ENCODE data around the gene GPC4.

GPC4 gene

DNA sequence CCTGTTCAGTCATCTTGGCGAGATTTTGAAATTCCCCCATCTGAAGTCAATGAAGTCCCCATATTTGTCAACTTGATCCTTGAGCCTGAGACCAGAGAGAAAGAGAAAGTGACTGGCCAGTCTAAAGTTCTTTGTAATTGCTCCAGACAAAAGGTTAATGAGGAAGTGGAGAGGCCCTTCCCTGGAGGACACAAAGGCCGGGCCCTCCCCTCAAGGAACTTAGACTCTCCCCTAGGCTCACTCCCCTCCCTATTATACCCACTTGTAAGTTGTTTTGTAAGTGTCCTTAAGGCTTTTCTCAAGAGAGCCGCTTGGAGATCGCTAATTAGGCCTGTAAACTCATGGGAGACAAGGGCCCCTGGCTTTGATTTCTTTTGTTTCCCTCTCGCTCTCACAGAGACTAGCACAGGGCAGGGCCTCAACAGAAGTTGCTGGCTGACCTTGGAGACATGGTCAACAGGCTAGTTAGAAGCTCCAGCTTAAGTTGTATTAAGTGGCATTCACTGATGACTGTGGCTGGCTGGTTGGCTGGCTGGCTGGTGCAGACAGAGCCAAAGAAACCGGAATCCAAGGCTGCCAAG lies 20.3 kb upstream of the GPC4 start:
- H3K4me3 ChIP-seq (ENCODE audit: low read length) = no peak overlapping the region
- no peak overlapping the region for H3K9ac ChIP-seq (ENCODE audit: low read depth, low read length)
- H3K27ac ChIP-seq (ENCODE audit: low read length) = no peak overlapping the region
- no peaks in the 10 kb centered on the region for H3K27me3 ChIP-seq (ENCODE audit: insufficient read depth, low read length)
- H3K9me3 ChIP-seq (ENCODE audit: insufficient read depth, low read depth, low read length) = no peaks in the 10 kb centered on the region
- H3K4me1 ChIP-seq (ENCODE audit: insufficient read depth, low read length) = peaks cover 17% of the 10 kb centered on the region
- no peaks in the 10 kb centered on the region for H3K36me3 ChIP-seq (ENCODE audit: insufficient read depth, low read depth, low read length)

GRCh38 chrX:133434197-133434820 lies 19.0 kb upstream of the GPC4 start:
- Histone ChIP-seq H3K4me1 (ENCODE audit: insufficient read depth, low read length) (peaks cover 18% of the 10 kb centered on the region), H3K4me3 (ENCODE audit: low read length) (no peak overlapping the region), H3K9me3 (ENCODE audit: insufficient read depth, low read depth, low read length) (no peaks in the 10 kb centered on the region), H3K27me3 (ENCODE audit: insufficient read depth, low read length) (no peaks in the 10 kb centered on the region), H3K36me3 (ENCODE audit: insufficient read depth, low read depth, low read length) (no peaks in the 10 kb centered on the region), H3K27ac (ENCODE audit: low read length) (no peak overlapping the region), H3K9ac (ENCODE audit: low read depth, low read length) (no peak overlapping the region)

DNA sequence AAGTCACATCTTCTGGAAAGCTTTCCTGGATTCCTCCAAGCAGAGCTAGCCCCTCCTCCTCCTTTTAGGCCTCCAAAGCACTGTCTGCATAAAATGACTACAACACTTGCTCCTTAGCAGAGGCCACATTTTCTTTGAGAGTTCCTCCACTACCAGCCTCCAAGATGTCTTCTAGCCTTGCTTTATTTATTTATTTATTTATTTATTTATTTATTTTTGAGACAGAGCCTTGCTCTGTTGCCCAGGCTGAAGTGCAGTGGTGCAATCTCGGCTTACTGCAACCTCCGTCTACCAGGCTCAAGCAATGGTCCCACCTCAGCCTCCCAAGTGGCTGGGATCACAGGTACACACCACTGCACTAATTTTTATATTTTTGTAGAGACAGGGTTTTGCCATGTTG lies 4.6 kb upstream of the GPC4 start:
- Histone ChIP-seq H3K36me3 (ENCODE audit: insufficient read depth, low read depth, low read length) (no peaks in the 10 kb centered on the region), H3K27me3 (ENCODE audit: insufficient read depth, low read length) (peaks cover 11% of the 10 kb centered on the region; the same call in 1 of the 2 replicates)

DNA sequence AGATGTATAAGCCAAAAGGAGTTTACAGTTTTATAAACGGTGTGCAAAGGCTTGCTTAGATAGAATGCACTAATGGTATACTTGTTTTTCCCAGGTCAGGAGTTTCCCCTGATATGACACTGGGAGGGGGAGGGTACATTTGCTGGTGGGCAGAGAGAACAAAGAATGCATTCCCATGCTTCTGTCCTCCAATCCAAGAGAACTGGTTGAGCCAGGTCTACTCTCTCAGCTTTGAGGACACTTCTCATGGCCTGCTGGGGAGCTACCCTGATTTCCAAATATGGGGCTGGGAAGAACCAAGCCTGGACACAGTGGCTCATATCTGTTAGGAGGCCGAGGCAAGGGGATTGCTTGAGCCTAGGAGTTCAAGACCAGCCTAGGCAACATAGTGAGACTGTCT lies 3.3 kb upstream of the GPC4 start:
- Histone ChIP-seq H3K9me3 (ENCODE audit: insufficient read depth, low read depth, low read length) (no peaks in the 10 kb centered on the region), H3K9ac (ENCODE audit: low read depth, low read length) (no peak overlapping the region), H3K4me3 (ENCODE audit: low read length) (no peak overlapping the region), H3K27ac (ENCODE audit: low read length) (no peak overlapping the region), H3K36me3 (ENCODE audit: insufficient read depth, low read depth, low read length) (no peaks in the 10 kb centered on the region), H3K4me1 (ENCODE audit: insufficient read depth, low read length) (peaks cover 12% of the 10 kb centered on the region), H3K27me3 (ENCODE audit: insufficient read depth, low read length) (peaks cover 11% of the 10 kb centered on the region; the same call in 1 of the 2 replicates)

More for the DNA sequence above, 4.6 kb upstream of the GPC4 start:
- no peak overlapping the region for H3K9ac ChIP-seq (ENCODE audit: low read depth, low read length)
- peaks cover 12% of the 10 kb centered on the region for H3K4me1 ChIP-seq (ENCODE audit: insufficient read depth, low read length)
- no peaks in the 10 kb centered on the region for H3K9me3 ChIP-seq (ENCODE audit: insufficient read depth, low read depth, low read length)
- H3K27ac ChIP-seq (ENCODE audit: low read length) = no peak overlapping the region
- H3K4me3 ChIP-seq (ENCODE audit: low read length) = no peak overlapping the region

GRCh38 chrX:133417364-133417763 lies 2.1 kb upstream of the GPC4 start:
- H3K9me3 ChIP-seq (ENCODE audit: insufficient read depth, low read depth, low read length) = no peaks in the 10 kb centered on the region
- H3K4me3 ChIP-seq (ENCODE audit: low read length) = peak overlapping the region; percentile 5; the same call in 1 of the 2 replicates
- H3K9ac ChIP-seq (ENCODE audit: low read depth, low read length) = no peak overlapping the region
- no peak overlapping the region for H3K27ac ChIP-seq (ENCODE audit: low read length)
- peaks cover 8% of the 10 kb centered on the region; the same call in 1 of the 2 replicates for H3K36me3 ChIP-seq (ENCODE audit: insufficient read depth, low read depth, low read length)
- H3K4me1 ChIP-seq (ENCODE audit: insufficient read depth, low read length) = peaks cover 12% of the 10 kb centered on the region
- H3K27me3 ChIP-seq (ENCODE audit: insufficient read depth, low read length) = peaks cover 11% of the 10 kb centered on the region; the same call in 1 of the 2 replicates

- peak overlapping the region; percentile 93 for H3K4me3 ChIP-seq (ENCODE audit: low read length)
- H3K9ac ChIP-seq (ENCODE audit: low read depth, low read length) = peak overlapping the region; percentile 83; the same call in 1 of the 2 replicates
- no peak overlapping the region for H3K27ac ChIP-seq (ENCODE audit: low read length)
- H3K4me1 ChIP-seq (ENCODE audit: insufficient read depth, low read length) = peaks cover 32% of the 10 kb centered on the region
- H3K9me3 ChIP-seq (ENCODE audit: insufficient read depth, low read depth, low read length) = no peaks in the 10 kb centered on the region
- peaks cover 35% of the 10 kb centered on the region for H3K36me3 ChIP-seq (ENCODE audit: insufficient read depth, low read depth, low read length)
- H3K27me3 ChIP-seq (ENCODE audit: insufficient read depth, low read length) = peaks cover 11% of the 10 kb centered on the region; the same call in 1 of the 2 replicates
Measured at GRCh38 chrX:133414406-133415275, 648 bp downstream of the GPC4 start.

- H3K9ac ChIP-seq (ENCODE audit: low read depth, low read length) = peak overlapping the region; percentile 83; the same call in 1 of the 2 replicates
- peaks cover 33% of the 10 kb centered on the region for H3K4me1 ChIP-seq (ENCODE audit: insufficient read depth, low read length)
- H3K27ac ChIP-seq (ENCODE audit: low read length) = no peak overlapping the region
- peaks cover 45% of the 10 kb centered on the region for H3K36me3 ChIP-seq (ENCODE audit: insufficient read depth, low read depth, low read length)
- H3K9me3 ChIP-seq (ENCODE audit: insufficient read depth, low read depth, low read length) = no peaks in the 10 kb centered on the region
- peaks cover 11% of the 10 kb centered on the region; the same call in 1 of the 2 replicates for H3K27me3 ChIP-seq (ENCODE audit: insufficient read depth, low read length)
- H3K4me3 ChIP-seq (ENCODE audit: low read length) = peak overlapping the region; percentile 93
Measured at GRCh38 chrX:133413218-133413925, 1.9 kb downstream of the GPC4 start.

GRCh38 chrX:133412665-133413064 lies 2.6 kb downstream of the GPC4 start:
- H3K27ac ChIP-seq (ENCODE audit: low read length) = no peak overlapping the region
- H3K9me3 ChIP-seq (ENCODE audit: insufficient read depth, low read depth, low read length) = no peaks in the 10 kb centered on the region
- H3K4me1 ChIP-seq (ENCODE audit: insufficient read depth, low read length) = peaks cover 32% of the 10 kb centered on the region
- peak overlapping the region; percentile 83; the same call in 1 of the 2 replicates for H3K9ac ChIP-seq (ENCODE audit: low read depth, low read length)
- H3K27me3 ChIP-seq (ENCODE audit: insufficient read depth, low read length) = peaks cover 11% of the 10 kb centered on the region; the same call in 1 of the 2 replicates
- H3K36me3 ChIP-seq (ENCODE audit: insufficient read depth, low read depth, low read length) = peaks cover 52% of the 10 kb centered on the region
- peak overlapping the region; percentile 93 for H3K4me3 ChIP-seq (ENCODE audit: low read length)

GRCh38 chrX:133412246-133412645 lies 3.0 kb downstream of the GPC4 start:
- H3K9me3 ChIP-seq (ENCODE audit: insufficient read depth, low read depth, low read length) = no peaks in the 10 kb centered on the region
- H3K27ac ChIP-seq (ENCODE audit: low read length) = no peak overlapping the region
- H3K4me3 ChIP-seq (ENCODE audit: low read length) = peak overlapping the region; percentile 93
- peaks cover 11% of the 10 kb centered on the region; the same call in 1 of the 2 replicates for H3K27me3 ChIP-seq (ENCODE audit: insufficient read depth, low read length)
- H3K36me3 ChIP-seq (ENCODE audit: insufficient read depth, low read depth, low read length) = peaks cover 56% of the 10 kb centered on the region
- peak overlapping the region; percentile 83; the same call in 1 of the 2 replicates for H3K9ac ChIP-seq (ENCODE audit: low read depth, low read length)
- H3K4me1 ChIP-seq (ENCODE audit: insufficient read depth, low read length) = peaks cover 30% of the 10 kb centered on the region

DNA sequence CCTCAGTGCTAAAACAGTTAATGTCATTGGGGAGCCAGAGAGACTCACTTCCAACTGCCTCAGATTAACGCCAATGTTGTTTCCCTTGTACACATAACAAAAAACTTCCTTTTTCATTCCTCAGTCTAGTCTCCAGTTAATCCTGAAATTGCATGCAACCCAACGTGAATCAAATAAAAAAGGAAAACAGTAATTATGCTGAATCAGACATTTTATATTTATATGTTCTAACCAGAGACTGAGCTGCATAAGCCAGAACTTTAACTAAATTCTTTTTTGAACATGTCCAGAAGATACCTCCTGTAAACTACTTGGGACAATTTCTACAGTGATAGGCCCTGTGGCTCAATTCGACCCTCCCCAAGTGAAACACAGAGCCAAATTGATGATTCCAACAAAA lies 4.7 kb downstream of the GPC4 start:
- H3K4me3 ChIP-seq (ENCODE audit: low read length) = peak overlapping the region; percentile 93; the same call in 1 of the 2 replicates
- H3K9me3 ChIP-seq (ENCODE audit: insufficient read depth, low read depth, low read length) = no peaks in the 10 kb centered on the region
- peaks cover 21% of the 10 kb centered on the region for H3K4me1 ChIP-seq (ENCODE audit: insufficient read depth, low read length)
- H3K36me3 ChIP-seq (ENCODE audit: insufficient read depth, low read depth, low read length) = peaks cover 66% of the 10 kb centered on the region
- H3K9ac ChIP-seq (ENCODE audit: low read depth, low read length) = no peak overlapping the region; the same call in 1 of the 2 replicates
- H3K27ac ChIP-seq (ENCODE audit: low read length) = no peak overlapping the region
- H3K27me3 ChIP-seq (ENCODE audit: insufficient read depth, low read length) = no peaks in the 10 kb centered on the region
